GM23338 (cell line): ENCODE measurements around the gene STK17A. TPM values are rescaled to one million over a fixed set of nuclear protein-coding genes. Genes with fewer than 3 reads are reported as not detected.

Experiments used
- ATAC-seq: fragments of 200-7000 bp; cut with Tn5 transposase; 3 replicates; pipeline ENCODE4 v1.9.1; 2020
- DNase-seq: peaks from one replicate; pipeline ENCODE4 v3.0.0-alpha.2; 2015; ENCODE audit warnings: low spot score
- H2AFZ ChIP-seq: fragments of 200-600 bp; sonication (generic); 2 replicates; pipeline ENCODE4 v1.8.0; 2016; ENCODE audit warnings: antibody characterized with exemption, mild to moderate bottlenecking, moderate library complexity
- H3F3A ChIP-seq: fragments of 200-600 bp; sonication (generic); replicated peaks from 2 replicates; pipeline ENCODE4 v1.8.0; 2017; ENCODE audit warnings: antibody characterized with exemption, mixed run types, low read depth
- H3K27ac ChIP-seq: fragments of 200-600 bp; sonication (generic); 2 replicates; pipeline ENCODE4 v1.6.1; 2016; ENCODE audit warnings: low read depth
- H3K27me3 ChIP-seq: fragments of 200-600 bp; sonication (generic); 2 replicates; pipeline ENCODE4 v1.8.0; 2016; ENCODE audit warnings: mild to moderate bottlenecking, mixed run types, moderate library complexity; ENCODE audit not compliant: insufficient read depth
- H3K36me3 ChIP-seq: fragments of 200-600 bp; sonication (generic); 2 replicates; pipeline ENCODE4 v1.8.0; 2016; ENCODE audit warnings: mild to moderate bottlenecking; ENCODE audit not compliant: insufficient read depth
- H3K4me1 ChIP-seq: fragments of 200-600 bp; sonication (generic); 2 replicates; pipeline ENCODE4 v1.8.0; 2016; ENCODE audit warnings: mild to moderate bottlenecking, moderate library complexity; ENCODE audit not compliant: insufficient read depth
- H3K4me2 ChIP-seq: fragments of 200-600 bp; sonication (generic); 2 replicates; pipeline ENCODE4 v1.7.1; 2017; ENCODE audit warnings: mixed run types
- H3K4me3 ChIP-seq: fragments of 200-600 bp; sonication (generic); 2 replicates; pipeline ENCODE4 v1.6.1; 2016; ENCODE audit warnings: mixed run types
- H3K79me2 ChIP-seq: fragments of 200-600 bp; sonication (generic); replicated peaks from 2 replicates; pipeline ENCODE4 v1.8.0; 2017; ENCODE audit warnings: mild to moderate bottlenecking; ENCODE audit not compliant: insufficient read depth
- H3K9me2 ChIP-seq: fragments of 200-600 bp; sonication (generic); 2 replicates; pipeline ENCODE4 v1.8.0; 2017; ENCODE audit not compliant: insufficient read depth
- H4K20me1 ChIP-seq: fragments of 200-600 bp; sonication (generic); replicated peaks from 2 replicates; pipeline ENCODE4 v1.8.0; 2017; ENCODE audit warnings: mild to moderate bottlenecking; ENCODE audit not compliant: insufficient read depth
- H3K27ac Mint-ChIP-seq: 2 replicates; pipeline ENCODE4 v1.8.0; 2020; ENCODE audit warnings: inconsistent platforms, mild to moderate bottlenecking, moderate library complexity, mixed read lengths
- H3K27me3 Mint-ChIP-seq: 3 replicates; pipeline ENCODE4 v1.8.0; 2022; ENCODE audit warnings: low read depth, mild to moderate bottlenecking, moderate library complexity, mixed read lengths, inconsistent platforms; ENCODE audit not compliant: insufficient read depth, poor library complexity
- H3K36me3 Mint-ChIP-seq: 3 replicates; pipeline ENCODE4 v1.8.0; 2021; ENCODE audit warnings: low read depth, mild to moderate bottlenecking, inconsistent platforms, moderate library complexity, mixed read lengths
- H3K4me1 Mint-ChIP-seq: 3 replicates; pipeline ENCODE4 v1.8.0; 2020; ENCODE audit warnings: mild to moderate bottlenecking, inconsistent platforms, mixed read lengths
- H3K4me3 Mint-ChIP-seq: 3 replicates; pipeline ENCODE4 v1.8.0; 2021; ENCODE audit warnings: moderate library complexity, mild to moderate bottlenecking, inconsistent platforms, mixed read lengths
- H3K9me3 Mint-ChIP-seq: 3 replicates; pipeline ENCODE4 v1.8.0; 2020; ENCODE audit warnings: moderate library complexity, mild to moderate bottlenecking, inconsistent platforms, mixed read lengths
- CREB1 ChIP-seq: fragments of 250-450 bp; sonication (Bioruptor Pico); IDR thresholded peaks from 2 replicates; pipeline ENCODE4 v1.5.0; 2020; ENCODE audit warnings: low read depth, mild to moderate bottlenecking, moderate library complexity
- EZH2 ChIP-seq: fragments of 200-600 bp; sonication (generic); IDR thresholded peaks from one replicate; pipeline ENCODE4 v1.8.0; 2017; ENCODE audit warnings: antibody characterized with exemption, mild to moderate bottlenecking, low read depth; ENCODE audit not compliant: unreplicated experiment
- EZH2phosphoT487 ChIP-seq: fragments of 200-600 bp; sonication (generic); IDR thresholded peaks from one replicate; pipeline ENCODE4 v1.8.1; 2018; ENCODE audit warnings: antibody characterized with exemption; ENCODE audit not compliant: unreplicated experiment
- JUNB ChIP-seq: IDR thresholded peaks from one replicate; pipeline ENCODE4 v1.6.1; 2016; ENCODE audit warnings: antibody characterized with exemption; ENCODE audit not compliant: unreplicated experiment
- NANOG ChIP-seq: IDR thresholded peaks from 2 replicates; pipeline ENCODE4 v1.6.1; 2016; ENCODE audit warnings: antibody characterized with exemption, borderline replicate concordance
- POLR2AphosphoS5 ChIP-seq: IDR thresholded peaks from 2 replicates; pipeline ENCODE4 v1.6.1; 2016; ENCODE audit warnings: antibody characterized with exemption, low read depth
- STAT1 ChIP-seq: IDR thresholded peaks from one replicate; pipeline ENCODE4 v1.6.1; 2016; ENCODE audit warnings: antibody characterized with exemption; ENCODE audit not compliant: unreplicated experiment
- ZNF114 ChIP-seq: fragments of 250-450 bp; sonication (Bioruptor Pico); IDR thresholded peaks from 2 replicates; pipeline ENCODE4 v1.5.0; 2020; ENCODE audit warnings: mild to moderate bottlenecking, moderate library complexity
- ZNF331 ChIP-seq: fragments of 250-450 bp; sonication (Bioruptor Pico); IDR thresholded peaks from 2 replicates; pipeline ENCODE4 v1.5.0; 2020; ENCODE audit warnings: low read depth, mild to moderate bottlenecking, moderate library complexity
- polyA plus RNA-seq: library from polyadenylated mRNA; unstranded; fragments of >200 nt; fragmentation: Nextera tagmentation; extraction: Ambion mirVana; gene quantifications from 2 replicates; pipeline ENCODE4 v1.2.1, GENCODE V29; 2016
- total RNA-seq: library from RNA; depleted of rRNA; stranded (reverse); fragments of >200 nt; shearing (Covaris generic); gene quantifications from 2 replicates; pipeline ENCODE4 v1.2.3, GENCODE V29; 2014
- TF ChIP-seq, protein P1 (sequence below): IDR thresholded peaks from 2 replicates; pipeline ENCODE4 v1.6.1; 2016; ENCODE audit warnings: antibody characterized with exemption
- TF ChIP-seq, protein P2 (sequence below): IDR thresholded peaks from one replicate; pipeline ENCODE4 v1.6.1; 2018; ENCODE audit warnings: antibody characterized with exemption; ENCODE audit not compliant: unreplicated experiment
- TF ChIP-seq, protein P3 (sequence below), 2 experiments: fragments of 200-600 bp in 1 of 2; sonication (generic) in 1 of 2; conservative IDR thresholded peaks; 2 replicates each; pipeline versions ENCODE4 v1.5.1 to v1.6.1; 2016 to 2017; ENCODE audit warnings: antibody characterized with exemption in 2 of 2, low read depth in 2 of 2, mild to moderate bottlenecking in 2 of 2, moderate library complexity in 1 of 2

Gene STK17A
- total and polyA plus RNA-seq, 2 experiments from 2014 or later: 21.2 to 21.8 TPM

DNA sequence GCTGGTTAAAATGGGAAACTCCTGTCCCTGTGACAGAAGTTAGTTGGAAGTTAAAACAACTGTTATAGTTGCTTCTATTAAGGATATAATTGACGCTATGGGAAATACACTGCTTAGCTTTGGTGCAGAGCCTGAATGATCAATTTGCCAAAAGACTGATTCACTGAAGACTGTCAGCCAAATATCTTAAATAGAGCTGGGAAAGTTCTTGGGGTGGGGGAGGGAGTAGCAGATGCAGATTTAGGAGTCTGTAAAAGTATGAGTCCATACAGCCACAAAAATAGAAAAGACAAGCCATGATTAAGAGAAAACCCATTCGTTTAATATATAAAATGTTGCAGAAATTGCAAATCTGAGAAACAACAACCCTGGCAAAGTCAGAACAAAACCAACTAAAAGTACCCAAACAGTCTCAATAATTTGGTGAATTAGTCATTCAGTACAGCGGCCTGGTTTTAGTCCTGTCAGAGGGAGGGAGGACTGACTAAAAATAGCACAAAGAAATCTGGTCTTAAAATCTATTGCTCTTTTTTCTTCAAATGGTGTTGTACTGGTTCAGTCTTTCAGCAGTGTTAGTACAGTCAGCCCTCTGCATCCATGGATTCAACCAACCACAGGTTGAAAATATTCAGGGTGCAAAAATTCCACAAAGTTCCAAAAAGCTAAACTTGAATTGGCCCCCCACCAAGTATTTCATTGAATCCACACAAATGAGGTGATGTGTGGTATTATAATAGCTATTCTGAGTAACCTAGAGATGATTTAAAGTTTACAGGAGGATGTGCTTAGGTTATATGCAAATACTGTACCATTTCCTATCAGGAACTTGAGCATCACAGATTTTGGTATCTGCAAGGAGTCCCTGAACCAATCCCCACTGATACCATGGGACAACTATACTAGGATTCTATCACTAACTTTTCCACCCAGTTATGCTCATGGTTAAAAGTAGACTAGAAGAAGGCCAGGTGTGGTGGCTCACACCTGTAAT lies 30.0 kb downstream of the STK17A start:
- Histone ChIP-seq H3K4me2 (no peak overlapping the region), H3K79me2 (no peaks in the 10 kb centered on the region), H2AFZ (no peak overlapping the region), H3K27ac (no peak overlapping the region), H3K4me3 (no peak overlapping the region), H3K9me2 (no peaks in the 10 kb centered on the region), H3F3A (no peaks in the 10 kb centered on the region), H3K4me1 (no peaks in the 10 kb centered on the region), H3K36me3 (no peaks in the 10 kb centered on the region), H4K20me1 (no peaks in the 10 kb centered on the region), H3K27me3 (no peaks in the 10 kb centered on the region)
- DNase-seq (no peak), ATAC-seq (no peak)
- Mint-ChIP-seq H3K4me1 (peaks cover 6% of the 10 kb centered on the region; the same call in 2 of the 3 replicates), H3K27ac (no peak overlapping the region), H3K4me3 (no peak overlapping the region), H3K36me3 (peaks cover 17% of the 10 kb centered on the region), H3K9me3 (no peaks in the 10 kb centered on the region), H3K27me3 (peaks cover 5% of the 10 kb centered on the region)
- no peak for TF ChIP-seq ZNF331 (CRISPR knock-in tag)
- TF ChIP-seq POLR2AphosphoS5: no peak
- TF ChIP-seq, protein P1, sequence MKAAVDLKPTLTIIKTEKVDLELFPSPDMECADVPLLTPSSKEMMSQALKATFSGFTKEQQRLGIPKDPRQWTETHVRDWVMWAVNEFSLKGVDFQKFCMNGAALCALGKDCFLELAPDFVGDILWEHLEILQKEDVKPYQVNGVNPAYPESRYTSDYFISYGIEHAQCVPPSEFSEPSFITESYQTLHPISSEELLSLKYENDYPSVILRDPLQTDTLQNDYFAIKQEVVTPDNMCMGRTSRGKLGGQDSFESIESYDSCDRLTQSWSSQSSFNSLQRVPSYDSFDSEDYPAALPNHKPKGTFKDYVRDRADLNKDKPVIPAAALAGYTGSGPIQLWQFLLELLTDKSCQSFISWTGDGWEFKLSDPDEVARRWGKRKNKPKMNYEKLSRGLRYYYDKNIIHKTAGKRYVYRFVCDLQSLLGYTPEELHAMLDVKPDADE: no peak
- no peak for TF ChIP-seq STAT1
- TF ChIP-seq JUNB: no peak
- no peak for TF ChIP-seq CREB1 (CRISPR knock-in tag)
- TF ChIP-seq, protein P2, sequence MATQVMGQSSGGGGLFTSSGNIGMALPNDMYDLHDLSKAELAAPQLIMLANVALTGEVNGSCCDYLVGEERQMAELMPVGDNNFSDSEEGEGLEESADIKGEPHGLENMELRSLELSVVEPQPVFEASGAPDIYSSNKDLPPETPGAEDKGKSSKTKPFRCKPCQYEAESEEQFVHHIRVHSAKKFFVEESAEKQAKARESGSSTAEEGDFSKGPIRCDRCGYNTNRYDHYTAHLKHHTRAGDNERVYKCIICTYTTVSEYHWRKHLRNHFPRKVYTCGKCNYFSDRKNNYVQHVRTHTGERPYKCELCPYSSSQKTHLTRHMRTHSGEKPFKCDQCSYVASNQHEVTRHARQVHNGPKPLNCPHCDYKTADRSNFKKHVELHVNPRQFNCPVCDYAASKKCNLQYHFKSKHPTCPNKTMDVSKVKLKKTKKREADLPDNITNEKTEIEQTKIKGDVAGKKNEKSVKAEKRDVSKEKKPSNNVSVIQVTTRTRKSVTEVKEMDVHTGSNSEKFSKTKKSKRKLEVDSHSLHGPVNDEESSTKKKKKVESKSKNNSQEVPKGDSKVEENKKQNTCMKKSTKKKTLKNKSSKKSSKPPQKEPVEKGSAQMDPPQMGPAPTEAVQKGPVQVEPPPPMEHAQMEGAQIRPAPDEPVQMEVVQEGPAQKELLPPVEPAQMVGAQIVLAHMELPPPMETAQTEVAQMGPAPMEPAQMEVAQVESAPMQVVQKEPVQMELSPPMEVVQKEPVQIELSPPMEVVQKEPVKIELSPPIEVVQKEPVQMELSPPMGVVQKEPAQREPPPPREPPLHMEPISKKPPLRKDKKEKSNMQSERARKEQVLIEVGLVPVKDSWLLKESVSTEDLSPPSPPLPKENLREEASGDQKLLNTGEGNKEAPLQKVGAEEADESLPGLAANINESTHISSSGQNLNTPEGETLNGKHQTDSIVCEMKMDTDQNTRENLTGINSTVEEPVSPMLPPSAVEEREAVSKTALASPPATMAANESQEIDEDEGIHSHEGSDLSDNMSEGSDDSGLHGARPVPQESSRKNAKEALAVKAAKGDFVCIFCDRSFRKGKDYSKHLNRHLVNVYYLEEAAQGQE: no peak
- TF ChIP-seq, protein P3, sequence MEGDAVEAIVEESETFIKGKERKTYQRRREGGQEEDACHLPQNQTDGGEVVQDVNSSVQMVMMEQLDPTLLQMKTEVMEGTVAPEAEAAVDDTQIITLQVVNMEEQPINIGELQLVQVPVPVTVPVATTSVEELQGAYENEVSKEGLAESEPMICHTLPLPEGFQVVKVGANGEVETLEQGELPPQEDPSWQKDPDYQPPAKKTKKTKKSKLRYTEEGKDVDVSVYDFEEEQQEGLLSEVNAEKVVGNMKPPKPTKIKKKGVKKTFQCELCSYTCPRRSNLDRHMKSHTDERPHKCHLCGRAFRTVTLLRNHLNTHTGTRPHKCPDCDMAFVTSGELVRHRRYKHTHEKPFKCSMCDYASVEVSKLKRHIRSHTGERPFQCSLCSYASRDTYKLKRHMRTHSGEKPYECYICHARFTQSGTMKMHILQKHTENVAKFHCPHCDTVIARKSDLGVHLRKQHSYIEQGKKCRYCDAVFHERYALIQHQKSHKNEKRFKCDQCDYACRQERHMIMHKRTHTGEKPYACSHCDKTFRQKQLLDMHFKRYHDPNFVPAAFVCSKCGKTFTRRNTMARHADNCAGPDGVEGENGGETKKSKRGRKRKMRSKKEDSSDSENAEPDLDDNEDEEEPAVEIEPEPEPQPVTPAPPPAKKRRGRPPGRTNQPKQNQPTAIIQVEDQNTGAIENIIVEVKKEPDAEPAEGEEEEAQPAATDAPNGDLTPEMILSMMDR (conservative IDR thresholded peaks at IDR 0.05; ENCODE audit: low read depth in 2 of 2): no peak
- no peak for TF ChIP-seq NANOG
- no peak for TF ChIP-seq EZH2phosphoT487
- no peak for TF ChIP-seq EZH2
- no peak for TF ChIP-seq ZNF114 (CRISPR knock-in tag)
